Measurements from ENCODE around the gene NDST1.

Gene NDST1

DNA sequence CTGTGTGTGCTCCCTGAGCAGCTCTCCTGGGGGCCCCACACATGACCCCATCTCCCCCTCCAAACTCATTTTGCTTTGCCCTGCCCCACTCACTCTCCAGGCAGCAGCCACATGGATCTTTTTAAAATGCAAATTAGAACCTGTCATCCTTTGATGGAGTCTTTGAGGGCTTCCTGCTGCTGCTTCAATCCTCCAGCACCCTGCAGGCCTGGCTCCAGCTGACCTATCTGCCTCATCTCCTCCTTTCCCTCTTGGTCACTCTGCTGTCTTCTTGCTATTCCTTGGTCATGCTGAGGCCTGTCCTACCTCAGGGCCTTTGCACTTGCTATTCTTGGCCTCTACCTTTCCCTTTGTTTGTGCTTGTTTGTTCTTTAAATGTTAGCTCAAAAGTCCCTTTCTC is 17.9 kb downstream of the NDST1 start:
- DNase-seq, result no peak

- DNase-seq, result no peak
Measured at GRCh38 chr5:150527038-150527437, 19.1 kb downstream of the NDST1 start.

GRCh38 chr5:150527808-150528207 is 19.9 kb downstream of the NDST1 start:
- DNase-seq, result no peak

DNA sequence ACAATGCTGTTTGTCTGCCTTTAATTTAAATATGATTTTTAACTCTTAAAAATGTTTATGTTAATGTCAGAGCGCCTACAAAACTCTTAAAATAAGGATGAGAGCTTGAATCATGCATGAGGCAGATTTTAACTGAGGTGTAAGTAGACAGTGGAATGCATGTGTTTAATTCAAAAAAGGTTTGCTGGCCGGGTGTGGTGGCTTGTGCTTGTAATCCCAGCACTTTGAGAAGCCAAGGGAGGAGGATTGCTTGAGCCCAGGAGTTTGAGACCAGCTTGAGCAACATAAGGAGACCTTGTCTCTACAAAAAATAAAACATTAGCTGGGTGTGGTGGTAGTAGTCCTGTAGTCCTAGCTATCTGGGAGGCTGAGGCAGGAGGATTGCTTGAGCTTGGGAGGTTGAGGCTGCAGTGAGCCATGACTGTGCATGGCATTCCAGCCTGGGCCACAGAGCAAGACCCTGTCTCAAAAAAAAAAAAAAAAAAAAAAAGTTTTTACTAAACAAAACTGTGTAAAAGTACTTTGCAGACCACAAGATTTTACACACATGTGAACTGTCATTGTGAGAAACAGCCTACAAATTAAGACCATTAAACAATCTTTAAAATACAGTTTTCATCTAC is 21.1 kb downstream of the NDST1 start:
- DNase-seq, result no peak

GRCh38 chr5:150529555-150529954 is 21.6 kb downstream of the NDST1 start:
- no peak for DNase-seq

DNA sequence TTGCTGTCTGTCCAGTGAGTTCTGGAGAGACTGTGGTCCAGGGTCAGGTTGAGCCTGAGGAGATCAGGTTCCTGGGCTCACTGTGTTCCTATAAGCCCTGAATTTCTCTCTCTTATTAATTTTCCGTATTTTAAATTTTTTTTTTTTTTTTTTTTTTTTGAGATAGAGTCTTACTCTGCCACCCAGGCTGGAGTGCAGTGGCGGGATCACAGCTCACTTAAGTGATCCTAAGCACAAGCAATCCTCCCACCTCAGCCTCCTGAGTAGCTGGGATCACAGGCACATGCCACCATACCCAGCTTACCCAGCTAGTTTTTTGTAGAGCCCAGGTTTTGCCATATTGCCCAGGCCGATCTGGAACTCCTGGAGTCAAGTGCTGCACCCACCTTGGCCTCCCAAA is 22.5 kb downstream of the NDST1 start:
- DNase-seq, result no peak

GRCh38 chr5:150530951-150531588 is 23.1 kb downstream of the NDST1 start:
- no peak for DNase-seq

DNA sequence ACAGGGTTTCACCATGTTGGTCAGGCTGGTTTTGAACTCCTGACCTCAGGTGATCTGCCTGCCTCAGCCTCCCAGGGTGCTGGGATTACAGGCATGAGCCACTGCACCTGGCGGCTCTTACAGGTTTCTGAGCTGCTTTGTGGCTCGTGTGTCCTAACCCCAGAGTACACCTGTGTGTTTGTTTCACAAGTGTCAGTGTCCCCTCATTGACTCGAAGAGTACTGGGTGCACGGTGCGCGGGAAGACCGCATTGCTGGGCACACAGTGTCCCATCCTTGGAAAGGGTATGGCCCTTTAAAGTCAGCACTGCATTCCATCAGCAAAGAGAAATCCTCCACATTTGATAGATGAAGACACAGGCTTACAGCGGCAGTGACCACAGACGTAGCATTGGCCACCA is 23.8 kb downstream of the NDST1 start:
- no peak for DNase-seq

DNA sequence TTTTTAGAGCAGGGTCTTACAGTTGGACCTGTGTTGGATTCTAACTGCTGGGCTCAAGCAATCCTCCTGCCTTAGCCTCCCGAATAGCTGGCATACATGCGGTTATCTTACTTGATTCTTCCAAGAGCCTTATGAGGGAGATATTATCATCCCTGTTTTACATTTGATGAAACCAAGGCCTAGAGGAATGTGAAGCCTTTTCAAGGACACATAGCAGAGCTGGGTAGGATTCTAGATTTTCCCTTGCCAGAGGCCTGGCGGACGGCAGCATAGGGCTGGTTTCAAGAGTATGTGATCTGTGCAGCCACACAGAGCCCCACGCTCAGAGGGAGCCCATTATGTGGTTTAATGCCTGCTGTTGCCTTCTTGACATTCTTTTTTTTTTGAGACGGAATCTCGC is 24.2 kb downstream of the NDST1 start:
- DNase-seq, result no peak

DNA sequence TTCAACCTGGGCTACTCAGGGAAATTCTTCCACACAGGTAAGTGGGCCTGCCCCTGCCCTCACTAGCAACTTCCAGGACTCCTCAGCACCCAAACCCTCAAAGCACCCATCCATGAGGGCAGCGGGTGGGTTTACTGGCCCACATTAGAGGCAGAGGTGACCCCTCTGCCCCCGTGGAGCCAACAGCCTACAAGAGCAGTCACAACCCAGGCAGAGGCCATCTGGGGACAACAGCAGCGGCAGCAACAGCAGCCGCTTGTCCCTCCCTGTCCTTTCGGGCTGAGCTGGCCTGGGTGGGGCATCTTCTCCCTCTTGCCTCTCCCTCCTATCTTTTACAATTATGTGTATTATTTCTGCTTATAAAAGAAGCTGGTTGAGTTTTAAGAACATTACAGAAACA is 25.1 kb downstream of the NDST1 start:
- DNase-seq, result no peak

GRCh38 chr5:150534811-150535210 is 26.9 kb downstream of the NDST1 start:
- DNase-seq, result no peak

- no peak for DNase-seq
Measured at GRCh38 chr5:150535611-150536010, 27.7 kb downstream of the NDST1 start.

- DNase-seq, result no peak
Measured at GRCh38 chr5:150538007-150538917, 30.3 kb downstream of the NDST1 start.

GRCh38 chr5:150539206-150539605 is 31.3 kb downstream of the NDST1 start:
- no peak for DNase-seq

DNA sequence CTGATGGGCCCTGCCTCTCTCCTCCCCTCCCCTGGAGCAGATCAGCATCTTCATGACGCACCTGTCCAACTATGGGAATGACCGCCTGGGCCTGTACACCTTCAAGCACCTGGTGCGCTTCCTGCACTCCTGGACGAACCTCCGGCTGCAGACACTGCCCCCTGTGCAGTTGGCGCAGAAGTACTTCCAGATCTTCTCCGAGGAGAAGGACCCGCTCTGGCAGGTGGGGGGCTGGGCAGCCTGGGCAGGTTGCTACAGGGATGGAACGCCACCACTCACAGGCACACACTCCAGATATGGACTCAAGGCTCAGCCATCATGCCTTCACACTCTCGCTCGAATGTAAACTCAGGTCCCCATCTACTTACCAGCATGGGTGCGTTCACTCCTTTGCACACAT is 32.1 kb downstream of the NDST1 start:
- DNase-seq, result no peak

GRCh38 chr5:150540615-150541396 is 32.9 kb downstream of the NDST1 start:
- no peak for DNase-seq

- no peak for DNase-seq
Measured at GRCh38 chr5:150541397-150541675, 33.4 kb downstream of the NDST1 start.

DNA sequence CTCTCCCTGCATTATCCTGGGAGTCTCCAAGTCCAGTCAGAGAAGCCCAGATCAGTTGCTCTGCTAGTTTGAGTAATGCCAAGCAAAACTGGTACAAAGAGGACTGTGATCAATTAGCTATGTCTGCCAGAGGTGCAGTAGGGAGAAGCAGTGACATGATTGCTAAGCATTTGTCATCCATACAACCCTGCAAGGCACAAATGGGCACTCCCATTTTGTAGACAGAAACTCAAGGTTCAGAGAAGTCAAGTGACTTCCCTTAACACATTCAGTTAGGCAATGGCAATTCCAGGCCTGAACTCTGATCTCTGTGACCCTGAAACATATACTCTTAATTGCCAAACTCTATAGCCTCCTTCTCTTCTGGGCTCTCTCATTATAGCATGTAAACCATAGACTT is 34.0 kb downstream of the NDST1 start:
- DNase-seq, result no peak

- DNase-seq, result no peak
Measured at GRCh38 chr5:150542933-150543445, 35.1 kb downstream of the NDST1 start.

DNA sequence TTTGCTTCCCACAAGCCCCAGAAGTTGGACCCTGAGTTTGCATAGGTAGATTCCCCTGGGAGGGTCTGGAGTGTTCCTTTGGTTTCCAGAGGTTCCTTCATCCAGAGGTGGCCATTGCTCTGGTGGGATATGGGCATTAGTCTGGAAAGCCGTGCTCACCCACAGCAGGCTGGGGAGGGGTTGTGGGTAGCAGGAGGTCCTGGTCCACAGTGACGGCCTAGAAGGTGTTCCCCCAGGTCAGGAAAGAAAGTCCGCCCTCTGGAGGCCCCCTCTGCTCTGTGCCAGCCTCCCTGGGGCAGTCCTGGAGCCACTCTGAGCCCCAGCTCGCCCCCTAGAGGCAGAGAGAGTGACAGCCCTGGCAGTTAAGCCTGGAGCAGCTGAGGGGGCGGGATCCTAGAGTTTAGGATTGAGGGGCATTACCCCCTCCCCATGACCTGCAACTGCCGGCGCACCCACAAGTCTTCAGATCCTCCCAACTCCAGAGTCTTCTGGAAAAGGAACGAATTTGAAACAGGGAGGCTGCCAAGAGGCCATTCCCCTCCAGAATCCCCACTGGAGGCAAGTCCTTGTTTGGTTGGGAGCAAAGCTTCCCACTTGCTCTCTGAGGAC is 36.8 kb downstream of the NDST1 start:
- peak; percentile 53 for DNase-seq

DNA sequence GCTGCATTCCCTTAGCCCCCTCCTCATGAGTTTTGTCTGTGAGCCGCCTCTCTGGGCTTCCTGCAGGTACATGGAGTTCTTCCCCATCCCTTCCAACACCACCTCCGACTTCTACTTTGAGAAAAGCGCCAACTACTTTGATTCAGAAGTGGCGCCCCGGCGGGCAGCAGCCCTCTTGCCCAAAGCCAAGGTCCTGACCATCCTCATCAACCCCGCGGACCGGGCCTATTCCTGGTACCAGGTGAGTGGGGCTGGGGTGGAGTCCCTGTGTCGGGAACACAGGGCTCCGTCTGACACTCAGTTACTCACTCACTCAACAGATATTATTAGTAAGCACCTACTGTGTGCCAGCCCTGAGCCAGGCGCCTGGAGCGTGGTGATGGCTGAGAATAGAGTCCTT is 37.3 kb downstream of the NDST1 start:
- DNase-seq, result no peak

GRCh38 chr5:150548123-150548522 is 40.2 kb downstream of the NDST1 start:
- DNase-seq, result no peak

- DNase-seq, result no peak
Measured at GRCh38 chr5:150549735-150550134, 41.8 kb downstream of the NDST1 start.
